ENCODE measurements around the gene CPM. TPM values are rescaled to one million over a fixed set of nuclear protein-coding genes. Genes with fewer than 3 reads are reported as not detected.
"Not testable (repeated sequence)": the region's sequence is repeated elsewhere in the genome, so short reads cannot be mapped to it uniquely, and the experiment has no call there.

Gene CPM
- polyA plus RNA-seq, 10 donors = 2.7 to 6.0 (median 4.0) TPM

DNA sequence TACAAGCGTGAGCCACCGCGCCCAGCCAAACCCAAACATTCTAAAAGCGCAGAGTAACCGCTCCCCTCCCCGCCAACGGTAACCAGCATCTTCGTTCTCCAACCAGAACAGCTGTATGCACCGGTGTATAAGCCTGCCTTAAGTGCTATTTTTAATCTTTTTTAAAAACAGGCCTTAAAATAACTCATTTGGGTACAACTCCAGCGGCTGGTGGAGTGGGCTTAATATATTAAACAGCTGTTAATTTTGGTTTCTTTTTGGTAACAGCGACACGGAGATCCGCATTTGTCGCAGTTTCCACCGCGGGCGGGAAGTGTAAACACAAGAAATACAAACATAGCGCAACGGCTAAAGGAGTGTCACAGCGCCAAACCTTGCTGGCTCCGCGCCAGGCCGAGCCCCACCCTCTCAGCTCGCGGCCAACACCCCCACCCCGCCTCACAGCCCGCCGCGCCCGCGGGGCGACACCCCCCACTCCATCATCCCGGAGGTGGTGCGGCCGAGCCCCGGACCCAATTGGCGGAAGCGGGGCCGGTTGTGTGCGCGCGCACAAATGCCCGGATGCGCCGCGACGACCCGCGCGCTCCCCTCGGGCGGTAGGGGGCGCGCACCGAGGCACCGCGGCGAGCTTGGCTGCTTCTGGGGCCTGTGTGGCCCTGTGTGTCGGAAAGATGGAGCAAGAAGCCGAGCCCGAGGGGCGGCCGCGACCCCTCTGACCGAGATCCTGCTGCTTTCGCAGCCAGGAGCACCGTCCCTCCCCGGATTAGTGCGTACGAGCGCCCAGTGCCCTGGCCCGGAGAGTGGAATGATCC, 125.2 kb downstream of the CPM start, which contains the start of gene MDM2:
MDM2 (plus strand) TSS at position 602 of the 812 bp plus-strand sequence. CDS start 301 bp downstream, outside the sequence.
- peak; percentile 92 to 97 (median 96) for DNase-seq

DNA sequence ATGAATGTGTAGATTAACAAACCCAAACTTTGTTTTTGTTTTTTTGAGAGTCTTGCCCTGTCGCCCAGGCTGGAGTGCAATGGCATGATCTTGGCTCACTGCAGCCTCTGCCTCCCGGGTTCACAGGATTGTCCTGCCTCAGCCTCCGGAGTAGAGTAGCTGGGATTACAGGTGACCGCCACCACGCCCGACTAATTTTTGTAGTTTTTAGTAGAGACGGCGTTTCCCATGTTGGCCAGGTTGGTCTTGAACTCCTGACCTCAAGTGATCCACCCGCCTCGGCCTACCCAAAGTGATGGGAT, 125.7 kb downstream of the CPM start:
- not testable (repeated sequence) for DNase-seq

GRCh38 chr12:68806488-68807237, 126.3 kb downstream of the CPM start:
- no peak for DNase-seq

- no peak for DNase-seq
Observed at GRCh38 chr12:68805592-68806120, 127.3 kb downstream of the CPM start.

DNA sequence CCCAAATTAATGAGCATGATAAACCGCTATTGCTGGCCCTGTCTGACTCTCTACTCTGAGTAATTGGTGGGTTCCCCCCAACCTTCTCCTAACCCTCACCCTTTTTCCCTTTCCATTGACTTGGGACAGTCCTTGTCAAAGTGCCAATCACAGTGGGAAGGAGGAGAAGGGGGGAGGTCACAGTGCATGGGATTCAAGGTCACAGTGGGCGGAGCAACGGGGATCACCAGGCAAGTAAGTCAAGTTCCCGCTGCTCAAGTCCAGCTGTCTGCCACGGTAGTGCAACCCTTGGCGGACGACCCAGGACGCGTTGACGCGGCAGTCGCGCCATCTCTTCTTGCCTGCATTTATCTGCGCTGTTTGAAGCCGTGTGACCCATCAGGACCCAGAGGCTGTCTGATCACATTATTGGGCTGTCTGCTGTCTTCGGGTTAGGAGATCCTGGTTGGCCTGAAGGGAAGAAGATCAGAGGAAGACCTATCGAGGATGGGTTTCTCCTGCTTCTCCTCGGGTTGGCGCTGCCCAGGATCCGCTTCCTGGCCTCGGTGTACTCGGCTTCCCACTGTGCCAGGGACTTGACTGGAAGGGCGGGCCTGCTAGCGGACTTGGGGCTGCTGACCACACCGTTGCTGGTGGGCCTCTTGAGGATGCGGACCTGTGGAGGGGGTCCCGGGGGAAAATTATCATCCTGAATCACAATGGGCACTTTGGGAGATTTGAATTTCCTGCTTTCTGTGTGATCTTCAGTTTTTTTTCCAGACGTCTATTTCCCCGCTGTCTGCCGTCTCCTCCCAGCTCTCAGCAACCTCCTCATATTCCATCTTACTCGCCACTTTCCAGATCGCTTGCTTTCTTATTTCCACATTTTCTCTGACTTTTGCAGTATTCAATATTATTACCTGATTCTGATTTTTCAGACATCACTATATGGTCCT, 128.0 kb downstream of the CPM start:
- no peak for DNase-seq

DNA sequence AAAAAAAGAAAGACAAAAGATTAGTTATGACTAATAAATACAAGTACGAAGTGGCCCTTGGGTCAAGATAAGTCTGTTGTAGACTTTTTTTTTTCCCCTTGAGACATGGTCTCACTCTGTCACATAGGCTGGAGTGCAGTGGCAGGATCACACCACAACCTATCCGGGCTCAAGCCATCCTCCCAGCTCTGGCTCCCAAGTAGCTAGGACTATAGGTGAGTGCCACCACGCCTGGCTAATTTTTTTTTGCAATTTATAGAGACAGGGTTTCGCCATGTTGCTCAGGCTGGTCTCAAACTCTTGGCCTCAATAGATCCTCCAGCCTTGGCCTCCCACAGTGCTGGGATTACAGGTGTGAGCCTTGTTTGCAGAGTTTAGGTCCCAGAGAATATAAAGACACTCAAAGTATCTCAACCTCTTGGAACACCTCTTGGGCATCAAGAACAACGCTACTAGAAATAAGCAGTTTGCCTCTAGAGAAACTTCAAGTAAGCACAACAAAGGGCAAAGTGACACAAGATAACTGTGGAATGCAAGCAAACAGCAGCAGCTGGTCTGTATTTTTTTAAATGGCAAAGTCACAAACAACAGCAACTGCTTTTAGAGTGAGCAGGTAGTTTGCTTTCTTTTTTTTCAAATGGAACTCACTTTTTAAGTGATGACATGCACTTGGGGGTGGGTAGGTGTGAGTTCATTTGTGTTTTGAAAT, 128.9 kb downstream of the CPM start:
- no peak for DNase-seq

GRCh38 chr12:68802911-68803651, 129.9 kb downstream of the CPM start:
- peak in 1 of 3 donors; percentile 39 for DNase-seq

- not testable (repeated sequence) for DNase-seq
Observed at GRCh38 chr12:68802372-68802745, 130.6 kb downstream of the CPM start.

Other genes with a start within 250 kb of the CPM start
- 10 to 100 TPM; 36.8 to 65.1 (median 43.8) TPM for gene NUP107, start 246.2 kb downstream of the CPM start, polyA plus RNA-seq (ENCODE audit: insufficient read length in 10 of 10)
- gene SLC35E3, start 187.0 kb downstream of the CPM start, polyA plus RNA-seq (ENCODE audit: insufficient read length in 10 of 10) = 10 to 100 TPM; 13.2 to 25.5 (median 16.4) TPM
- gene MDM2, start 125.0 kb downstream of the CPM start, polyA plus RNA-seq (ENCODE audit: insufficient read length in 10 of 10) = 10 to 100 TPM; 32.3 to 65.6 (median 46.7) TPM

Data from muscle of back (tissue), 11 donors.